Common myeloid progenitor, CD34-positive (primary cell): ENCODE measurements around the gene CAPN9.

ENCODE experiments used
- CTCF ChIA-PET: fragments of 350-600 bp; sonication (Branson Sonifier 250); formaldehyde crosslinking; loops from one replicate; lab custom pipeline; 2021; ENCODE audit warnings: antibody characterized with exemption; lab: Charles Lee
- POLR2A ChIA-PET: fragments of 350-600 bp; sonication (Branson Sonifier 250); formaldehyde crosslinking; loops from one replicate; lab custom pipeline; 2021; ENCODE audit warnings: antibody characterized with exemption; lab: Charles Lee
- DNase-seq, 3 donors: peaks; one replicate each; pipeline versions ENCODE4 v3.0.0 to v3.0.0-alpha.2; 2013
- H3K27ac ChIP-seq, 2 experiments: 1 replicate in 1 of 2; 2 replicates in 1 of 2; pipeline ENCODE4 v1.7.0; 2013; ENCODE audit warnings: inconsistent platforms in 2 of 2, low read length in 2 of 2, mild to moderate bottlenecking in 2 of 2, low read depth in 1 of 2, moderate library complexity in 1 of 2; ENCODE audit not compliant: severe bottlenecking in 2 of 2, insufficient read depth in 1 of 2, poor library complexity in 1 of 2
- H3K27me3 ChIP-seq, 5 experiments: replicated peaks in 2 of 5; 1 replicate in 3 of 5; 2 replicates in 2 of 5; pipeline versions ENCODE4 v1.6.1 to v1.7.0; 2013; ENCODE audit warnings: low read length in 4 of 5, mild to moderate bottlenecking in 2 of 5, moderate library complexity in 2 of 5, inconsistent platforms in 1 of 5; ENCODE audit not compliant: insufficient read depth in 5 of 5, control insufficient read depth in 4 of 5
- H3K36me3 ChIP-seq, 4 experiments: 1 replicate in 2 of 4; 2 replicates in 2 of 4; pipeline versions ENCODE4 v1.6.1 to v1.7.0; 2013; ENCODE audit warnings: low read length in 3 of 4, control low read depth in 1 of 4, mild to moderate bottlenecking in 1 of 4; ENCODE audit not compliant: control insufficient read depth in 4 of 4, insufficient read depth in 4 of 4
- H3K4me1 ChIP-seq, 4 experiments: 1 replicate in 3 of 4; 2 replicates in 1 of 4; pipeline versions ENCODE4 v1.6.1 to v1.7.1; 2013; ENCODE audit warnings: low read length in 3 of 4, mild to moderate bottlenecking in 3 of 4, control low read depth in 1 of 4, inconsistent platforms in 1 of 4, moderate library complexity in 1 of 4; ENCODE audit not compliant: control insufficient read depth in 4 of 4, insufficient read depth in 4 of 4; ENCODE audit errors: control extremely low read depth in 1 of 4
- H3K4me3 ChIP-seq, 7 experiments: 1 replicate in 4 of 7; 2 replicates in 3 of 7; pipeline versions ENCODE4 v1.5.1 to v1.7.0; 2013; ENCODE audit warnings: mild to moderate bottlenecking in 7 of 7, low read length in 6 of 7, moderate library complexity in 6 of 7, inconsistent platforms in 2 of 7, low read depth in 2 of 7, control low read depth in 1 of 7; ENCODE audit not compliant: insufficient read depth in 4 of 7, control insufficient read depth in 1 of 7; ENCODE audit errors: extremely low read depth in 1 of 7
- H3K9me3 ChIP-seq, 5 experiments: 1 replicate in 4 of 5; 2 replicates in 1 of 5; pipeline versions ENCODE4 v1.6.1 to v1.7.1; 2013; ENCODE audit warnings: low read length in 4 of 5, mild to moderate bottlenecking in 2 of 5, inconsistent platforms in 1 of 5, low read depth in 1 of 5, moderate library complexity in 1 of 5; ENCODE audit not compliant: control insufficient read depth in 4 of 5, insufficient read depth in 2 of 5; ENCODE audit errors: control extremely low read depth in 1 of 5
- WGBS: methylation state at CpG from one replicate; pipeline ENCODE4 v1.1.5; 2013; ENCODE audit not compliant: insufficient coverage; 5-methylcytosine and 5-hydroxymethylcytosine counted together

Gene CAPN9

GRCh38 chr1:230791986-230792564 lies 44.9 kb downstream of the CAPN9 start:
- 0% methylated on average over 2 of the region's 5 CpGs for WGBS
- DNase-seq = peak in 2 of 3 donors; percentile 9 to 20
- Histone ChIP-seq H3K27ac (no peak overlapping the region), H3K27me3 (peaks cover 0 to 89% (median 15%) of the 10 kb centered on the region in 5 experiments), H3K4me1 (peaks cover 0 to 4% (median 1%) of the 10 kb centered on the region in 4 experiments), H3K36me3 (no peaks in the 10 kb centered on the region), H3K9me3 (no peaks in the 10 kb centered on the region), H3K4me3 (no peak overlapping the region)
- ChIA-PET CTCF (no interaction called here), POLR2A (no interaction called here)

DNA sequence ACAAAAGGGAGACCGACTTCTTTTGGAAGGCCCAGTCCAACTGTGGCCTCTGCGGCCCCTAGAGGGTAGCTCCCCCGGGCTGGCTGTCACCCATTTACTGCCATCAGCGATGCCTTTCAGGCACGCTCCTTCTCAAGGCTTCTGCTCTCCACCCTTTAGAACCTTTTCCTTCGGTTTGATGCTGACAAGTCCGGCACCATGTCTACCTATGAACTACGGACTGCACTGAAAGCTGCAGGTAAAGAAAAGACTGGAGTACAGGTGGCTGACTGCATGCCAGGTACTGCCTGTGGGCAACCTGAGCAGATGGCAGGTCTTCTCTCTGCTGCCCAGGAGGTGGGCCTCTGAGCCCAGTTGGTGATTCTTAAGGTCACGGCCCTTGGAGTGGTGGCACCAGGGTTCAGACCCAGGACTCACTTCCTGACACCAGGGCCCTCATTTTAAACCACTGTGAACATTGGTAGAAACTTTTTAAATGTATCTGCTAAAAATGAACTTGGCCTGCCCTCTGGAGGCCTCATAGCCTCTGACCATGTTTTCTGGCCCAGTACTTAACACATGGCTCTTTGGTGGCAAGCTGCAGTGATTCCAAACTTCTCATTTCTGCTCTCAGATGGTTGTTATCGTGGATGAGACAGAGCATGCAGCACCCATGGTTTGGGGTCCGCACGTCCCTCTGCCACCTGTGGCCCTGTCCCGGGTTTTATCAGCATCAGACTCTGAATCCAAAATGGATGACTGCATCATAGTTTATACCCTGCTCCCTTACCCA lies 45.7 kb downstream of the CAPN9 start:
- DNase-seq = peak in 1 of 3 donors; percentile 3
- no peak overlapping the region for H3K4me3 ChIP-seq
- H3K27me3 ChIP-seq = peaks cover 0 to 89% (median 13%) of the 10 kb centered on the region in 5 experiments
- H3K4me1 ChIP-seq = peaks cover 0 to 4% (median 1%) of the 10 kb centered on the region in 4 experiments
- no peak overlapping the region for H3K27ac ChIP-seq
- no peaks in the 10 kb centered on the region for H3K9me3 ChIP-seq
- ChIA-PET POLR2A (no interaction called here), CTCF (no interaction called here)
- no peaks in the 10 kb centered on the region for H3K36me3 ChIP-seq
- 97% methylated on average over 13 of the region's 13 CpGs for WGBS

DNA sequence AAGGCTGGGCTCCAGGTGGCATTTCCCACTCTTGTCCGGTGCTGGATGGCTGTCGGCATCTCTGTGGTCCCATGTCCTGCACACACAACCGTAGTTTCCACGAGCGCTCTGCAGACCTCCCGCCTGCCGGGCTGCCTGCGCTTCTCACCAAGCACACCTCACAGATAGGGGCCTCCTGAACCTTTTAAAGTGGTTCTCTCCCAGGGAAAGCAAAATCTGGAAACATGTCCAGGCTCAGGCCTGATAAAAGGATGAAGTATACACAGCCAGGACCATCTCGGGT lies 46.2 kb downstream of the CAPN9 start:
- Histone ChIP-seq H3K27ac (no peak overlapping the region), H3K36me3 (no peaks in the 10 kb centered on the region), H3K27me3 (peaks cover 0 to 85% (median 13%) of the 10 kb centered on the region in 5 experiments), H3K4me1 (peaks cover 0 to 4% (median 1%) of the 10 kb centered on the region in 4 experiments), H3K9me3 (no peaks in the 10 kb centered on the region), H3K4me3 (no peak overlapping the region)
- DNase-seq = no peak
- WGBS = 91% methylated on average over 9 of the region's 9 CpGs
- ChIA-PET CTCF (no interaction called here), POLR2A (no interaction called here)

DNA sequence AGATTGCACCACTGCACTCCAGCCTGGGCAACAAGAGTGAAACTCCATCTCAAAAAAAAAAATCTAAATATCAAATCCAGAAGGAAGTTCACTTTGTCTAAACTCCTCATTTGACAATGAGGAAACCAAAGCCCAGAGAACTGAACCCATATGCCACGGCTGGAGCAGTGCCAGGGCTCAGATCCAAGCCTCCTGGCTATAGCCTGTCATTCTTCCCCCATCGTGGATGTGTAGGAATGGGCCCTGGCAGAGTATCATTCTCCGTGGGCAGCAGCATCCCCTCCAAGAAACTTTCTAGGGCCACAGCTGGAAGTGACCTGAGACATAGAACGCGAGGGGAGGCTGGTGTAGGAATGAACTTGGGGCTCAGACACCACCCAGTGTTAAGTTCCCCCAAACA lies 47.2 kb downstream of the CAPN9 start:
- DNase-seq = no peak
- CTCF ChIA-PET = no interaction called here
- 83% methylated on average over 5 of the region's 5 CpGs for WGBS
- Histone ChIP-seq H3K27ac (no peak overlapping the region), H3K27me3 (peaks cover 0 to 80% (median 16%) of the 10 kb centered on the region in 5 experiments), H3K36me3 (no peaks in the 10 kb centered on the region), H3K4me3 (no peak overlapping the region), H3K9me3 (no peaks in the 10 kb centered on the region), H3K4me1 (peaks cover 0 to 4% (median 1%) of the 10 kb centered on the region in 4 experiments)
- POLR2A ChIA-PET = no interaction called here

DNA sequence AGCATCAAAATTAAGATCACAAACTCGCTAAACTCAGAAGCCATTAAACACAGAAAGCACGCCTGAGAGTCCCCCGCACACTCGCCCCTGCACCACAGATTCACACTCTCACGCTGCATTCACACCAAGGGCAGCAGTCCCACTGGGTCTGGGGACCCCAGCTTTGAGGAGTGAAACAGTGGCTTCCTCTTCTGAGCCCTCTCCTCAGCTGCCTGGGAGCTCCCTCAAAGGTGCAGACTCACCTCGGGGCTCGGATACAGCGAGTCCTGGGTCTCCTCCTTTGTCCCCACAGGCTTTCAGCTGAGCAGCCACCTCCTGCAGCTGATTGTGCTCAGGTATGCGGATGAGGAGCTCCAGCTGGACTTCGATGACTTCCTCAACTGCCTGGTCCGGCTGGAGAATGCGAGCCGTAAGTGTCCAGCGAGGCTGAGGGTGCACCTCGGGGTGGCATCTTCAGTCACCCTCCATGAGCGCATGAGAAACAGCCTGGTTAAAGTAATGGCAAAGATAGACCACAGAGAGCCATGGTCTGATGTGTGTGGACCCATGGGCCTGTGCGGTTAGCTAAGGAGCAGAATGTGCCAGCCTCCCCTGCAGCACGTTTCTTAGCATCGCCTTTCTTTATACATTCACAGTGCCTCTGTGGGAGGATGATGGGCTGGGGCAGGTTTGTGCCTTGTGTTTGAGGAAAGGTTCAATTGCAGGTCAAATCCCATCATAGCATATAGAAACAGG lies 47.9 kb downstream of the CAPN9 start:
- WGBS = 94% methylated on average over 17 of the region's 19 CpGs
- CTCF ChIA-PET = no interaction called here

DNA sequence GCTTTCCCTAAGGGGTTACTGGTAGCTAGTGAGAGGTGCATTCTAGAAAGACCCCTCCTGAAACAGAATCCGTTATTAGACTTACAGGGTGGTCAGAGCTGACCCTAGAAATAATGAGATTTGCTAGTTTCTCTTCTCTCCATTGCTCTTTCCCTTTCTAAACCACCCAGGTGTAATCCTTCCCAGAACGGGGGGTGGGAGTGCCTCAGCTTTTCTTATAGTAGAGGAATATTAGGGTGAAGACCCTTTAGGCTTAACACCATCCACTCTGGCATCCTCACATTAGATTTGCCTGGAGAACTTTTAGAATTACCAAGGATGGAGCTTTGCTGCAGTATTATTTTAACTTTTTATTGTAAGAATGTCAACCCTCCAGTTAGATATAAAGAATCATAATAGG lies 49.4 kb downstream of the CAPN9 start:
- Histone ChIP-seq H3K36me3 (no peaks in the 10 kb centered on the region), H3K4me1 (peaks cover 0 to 4% (median 1%) of the 10 kb centered on the region in 4 experiments), H3K4me3 (no peak overlapping the region), H3K27ac (no peak overlapping the region), H3K27me3 (peaks cover 0 to 61% (median 15%) of the 10 kb centered on the region in 5 experiments), H3K9me3 (no peaks in the 10 kb centered on the region)
- ChIA-PET CTCF (no interaction called here), POLR2A (no interaction called here)
- DNase-seq = no peak
- no CpG with 5 or more reads among the region's 2 CpGs for WGBS

More for the DNA sequence above, 47.9 kb downstream of the CAPN9 start:
- no peak for DNase-seq
- peaks cover 0 to 74% (median 15%) of the 10 kb centered on the region in 5 experiments for H3K27me3 ChIP-seq
- H3K4me1 ChIP-seq = peaks cover 0 to 4% (median 1%) of the 10 kb centered on the region in 4 experiments
- H3K4me3 ChIP-seq = no peak overlapping the region
- H3K9me3 ChIP-seq = no peaks in the 10 kb centered on the region
- no peaks in the 10 kb centered on the region for H3K36me3 ChIP-seq
- POLR2A ChIA-PET = no interaction called here
- H3K27ac ChIP-seq = no peak overlapping the region
